Keratinocyte (primary cell): Measurements from ENCODE around the gene WDR74. TPM values are rescaled to one million over a fixed set of nuclear protein-coding genes. Genes with fewer than 3 reads are reported as not detected.

Experiments
- DNase-seq: peaks from one replicate; pipeline ENCODE4 v3.0.0-alpha.2; 2011; ENCODE audit warnings: low read depth, missing footprints, low spot score
- FAIRE-seq: peaks from 2 replicates; lab custom pipeline; 2011; peaks lifted over from hg19 to GRCh38; lab: Jason Lieb, UNC
- H2AFZ ChIP-seq: 2 replicates; pipeline ENCODE4 v1.6.0; 2012; ENCODE audit warnings: low read length, control low read depth, inconsistent platforms; ENCODE audit not compliant: control insufficient read depth
- H3K27ac ChIP-seq: 2 replicates; pipeline ENCODE4 v1.5.1; 2011; ENCODE audit warnings: low read length; ENCODE audit not compliant: control insufficient read depth, insufficient read depth
- H3K27me3 ChIP-seq: 3 replicates; pipeline ENCODE4 v1.6.0; 2011; ENCODE audit warnings: low read length; ENCODE audit not compliant: control insufficient read depth, insufficient read depth; ENCODE audit errors: extremely low read depth
- H3K36me3 ChIP-seq, 2 experiments: 2 replicates in 1 of 2; 3 replicates in 1 of 2; pipeline ENCODE4 v1.5.1; 2011; ENCODE audit warnings: low read length in 2 of 2, mild to moderate bottlenecking in 1 of 2; ENCODE audit not compliant: control insufficient read depth in 2 of 2, insufficient read depth in 2 of 2; ENCODE audit errors: extremely low read depth in 1 of 2
- H3K4me1 ChIP-seq: 3 replicates; pipeline ENCODE4 v1.5.1; 2011; ENCODE audit warnings: low read length; ENCODE audit not compliant: control insufficient read depth, insufficient read depth; ENCODE audit errors: extremely low read depth
- H3K4me2 ChIP-seq: 3 replicates; pipeline ENCODE4 v1.6.0; 2011; ENCODE audit warnings: low read depth, low read length; ENCODE audit not compliant: control insufficient read depth, insufficient read depth; ENCODE audit errors: extremely low read depth
- H3K4me3 ChIP-seq, 3 experiments: fragments of 200-600 bp in 1 of 3; sonication (generic) in 1 of 3; 2 replicates in 2 of 3; 3 replicates in 1 of 3; pipeline ENCODE4 v1.5.1; 2011 to 2016; ENCODE audit warnings: low read length in 3 of 3, mild to moderate bottlenecking in 3 of 3, control low read depth in 2 of 3, inconsistent platforms in 1 of 3, low read depth in 1 of 3, mixed read lengths in 1 of 3, mixed run types in 1 of 3, moderate library complexity in 1 of 3; ENCODE audit not compliant: control insufficient read depth in 2 of 3, insufficient read depth in 2 of 3; ENCODE audit errors: extremely low read depth in 1 of 3
- H3K79me2 ChIP-seq: 2 replicates; pipeline ENCODE4 v1.6.0; 2012; ENCODE audit warnings: low read length; ENCODE audit not compliant: control insufficient read depth, insufficient read depth
- H3K9ac ChIP-seq: 3 replicates; pipeline ENCODE4 v1.6.0; 2011; ENCODE audit warnings: low read length; ENCODE audit not compliant: control insufficient read depth, insufficient read depth; ENCODE audit errors: extremely low read depth
- H3K9me1 ChIP-seq: 3 replicates; pipeline ENCODE4 v1.6.0; 2011; ENCODE audit warnings: low read length; ENCODE audit not compliant: control insufficient read depth, insufficient read depth; ENCODE audit errors: extremely low read depth
- H3K9me3 ChIP-seq: 2 replicates; pipeline ENCODE4 v1.5.1; 2012; ENCODE audit warnings: low read depth, low read length; ENCODE audit not compliant: control insufficient read depth
- H4K20me1 ChIP-seq: 3 replicates; pipeline ENCODE4 v1.6.0; 2011; ENCODE audit warnings: low read length; ENCODE audit not compliant: control insufficient read depth, insufficient read depth; ENCODE audit errors: extremely low read depth
- CTCF ChIP-seq, 3 experiments: IDR thresholded peaks in 1 of 3; conservative IDR thresholded peaks in 1 of 3; optimal IDR thresholded peaks in 1 of 3; 2 replicates in 2 of 3; 3 replicates in 1 of 3; pipeline versions ENCODE3 to v1.5.1; 2011; ENCODE audit warnings: low read length in 3 of 3, mild to moderate bottlenecking in 3 of 3, moderate library complexity in 2 of 3, control low read depth in 1 of 3, inconsistent platforms in 1 of 3; ENCODE audit not compliant: insufficient read depth in 2 of 3; ENCODE audit errors: extremely low read depth in 1 of 3
- EZH2 ChIP-seq: IDR thresholded peaks from one replicate; pipeline ENCODE4 v1.6.1; 2012; ENCODE audit warnings: inconsistent platforms, mild to moderate bottlenecking, low read length, moderate library complexity
- dilution Hi-C: fragments of 300-500 bp; cut with MboI; formaldehyde crosslinking; loops from one replicate; pipeline ENCODE4 v1.7.0; 2020; ENCODE audit warnings: low sequenced_read_pairs; ENCODE audit not compliant: extremely low pct_ligation_motif_present
- polyA plus RNA-seq, 5 experiments: library from polyadenylated mRNA; depleted of rRNA in 3 of 5; stranded (reverse) in 3 of 5; stranded (forward) in 1 of 5; unstranded in 1 of 5; fragments of >200 nt; gene quantifications; 1 replicate in 1 of 5; 2 replicates in 3 of 5; 3 replicates in 1 of 5; pipeline versions ENCODE4 v1.2.1 to v1.2.3, GENCODE V29; 2011 to 2012; ENCODE audit warnings: missing spikeins in 2 of 5, low read depth in 1 of 5, low replicate concordance in 1 of 5

Gene WDR74
- polyA plus RNA-seq, 1 donor (not counting 4 experiments of a cell fraction or from before 2014, with no cell fraction given): 44.5 TPM

- Histone ChIP-seq H3K4me3 (no peak overlapping the region), H3K9me3 (no peaks in the 10 kb centered on the region), H3K9me1 (no peaks in the 10 kb centered on the region), H3K36me3 (peaks cover 0 to 4% of the 10 kb centered on the region in 2 experiments), H3K27ac (no peak overlapping the region), H3K4me2 (no peak overlapping the region), H3K79me2 (no peaks in the 10 kb centered on the region), H3K4me1 (peaks cover 12% of the 10 kb centered on the region), H3K27me3 (no peaks in the 10 kb centered on the region), H4K20me1 (no peaks in the 10 kb centered on the region), H2AFZ (no peak overlapping the region), H3K9ac (no peak overlapping the region)
- DNase-seq (no peak), FAIRE-seq (no peak)
- TF ChIP-seq CTCF (optimal IDR thresholded peaks at IDR 0.05 in 1 of 3, IDR thresholded peaks at IDR 0.05 in 1 of 3, conservative IDR thresholded peaks at IDR 0.05 in 1 of 3; ENCODE audit: extremely low read depth in 1 of 3, insufficient read depth in 2 of 3, low read length in 3 of 3) (no peak), EZH2 (no peak)
- dilution Hi-C loops: no loop called here
Measured at GRCh38 chr11:62810748-62811147, 28.6 kb downstream of the WDR74 start.

GRCh38 chr11:62806611-62807121, 32.7 kb downstream of the WDR74 start:
- no peak for FAIRE-seq
- peak overlapping the region; percentile 80 for H3K27ac ChIP-seq
- H3K27me3 ChIP-seq: no peaks in the 10 kb centered on the region
- peaks cover 20% of the 10 kb centered on the region for H3K4me1 ChIP-seq
- no peak overlapping the region for H2AFZ ChIP-seq
- TF ChIP-seq CTCF (optimal IDR thresholded peaks at IDR 0.05 in 1 of 3, IDR thresholded peaks at IDR 0.05 in 1 of 3, conservative IDR thresholded peaks at IDR 0.05 in 1 of 3; ENCODE audit: extremely low read depth in 1 of 3, insufficient read depth in 2 of 3, low read length in 3 of 3) (no peak), EZH2 (no peak)
- peak overlapping the region in 1 of 3 experiments; percentile 99 for H3K4me3 ChIP-seq
- H3K4me2 ChIP-seq: peak overlapping the region; percentile 98
- peaks cover 6% of the 10 kb centered on the region for H4K20me1 ChIP-seq
- no peaks in the 10 kb centered on the region for H3K9me1 ChIP-seq
- peaks cover 22% of the 10 kb centered on the region for H3K79me2 ChIP-seq
- DNase-seq: no peak
- peak overlapping the region; percentile 96 for H3K9ac ChIP-seq
- dilution Hi-C loops: no loop called here
- no peaks in the 10 kb centered on the region for H3K9me3 ChIP-seq
- H3K36me3 ChIP-seq: peaks cover 6 to 18% of the 10 kb centered on the region in 2 experiments
